ENCODE data around the gene SMAP2. TPM values are rescaled to one million over a fixed set of nuclear protein-coding genes. Genes with fewer than 3 reads are reported as not detected.

SMAP2 gene
- total and polyA plus RNA-seq, 2 experiments from 2014 or later = 16.7 to 29.5 TPM

DNA sequence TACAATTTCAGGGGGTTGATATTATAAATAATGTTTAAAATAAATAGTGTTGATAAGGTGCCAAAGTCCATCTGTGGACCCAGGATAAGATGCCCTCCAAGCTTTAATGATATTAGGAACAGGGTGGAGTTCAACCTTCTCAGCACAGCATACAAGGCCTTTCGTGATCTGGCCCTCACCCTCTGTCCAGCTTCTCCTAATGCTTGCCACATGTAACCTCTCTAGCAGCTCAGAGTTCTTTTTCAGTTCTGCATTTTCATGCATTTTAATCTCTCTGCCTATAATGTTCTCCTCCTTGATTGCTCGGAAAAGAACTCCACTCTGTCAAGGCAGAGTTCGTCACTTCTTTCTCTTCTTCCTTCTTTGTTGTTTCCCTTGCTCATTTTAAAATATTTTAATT is 21.4 kb upstream of the SMAP2 start:
- no peaks in the 10 kb centered on the region for H3K36me3 ChIP-seq
- no peaks in the 10 kb centered on the region for H3K9me3 ChIP-seq (ENCODE audit: low read depth)
- no peaks in the 10 kb centered on the region for H3K4me1 ChIP-seq (ENCODE audit: low read depth)
- H3K4me3 ChIP-seq = no peak overlapping the region
- DNase-seq (ENCODE audit: low read depth in 1 of 2, low spot score in 1 of 2) = no peak
- no peak overlapping the region for H3K27ac ChIP-seq
- no peaks in the 10 kb centered on the region for H3K27me3 ChIP-seq
- no peak for TF ChIP-seq CTCF (IDR thresholded peaks at IDR 0.05; ENCODE audit: low read depth, low read length)

- no peaks in the 10 kb centered on the region for H3K4me1 ChIP-seq (ENCODE audit: low read depth)
- H3K4me3 ChIP-seq = no peak overlapping the region
- no peaks in the 10 kb centered on the region for H3K27me3 ChIP-seq
- H3K36me3 ChIP-seq = no peaks in the 10 kb centered on the region
- no peak for TF ChIP-seq CTCF (IDR thresholded peaks at IDR 0.05; ENCODE audit: low read depth, low read length)
- DNase-seq (ENCODE audit: low read depth in 1 of 2, low spot score in 1 of 2) = no peak
- H3K27ac ChIP-seq = no peak overlapping the region
- H3K9me3 ChIP-seq (ENCODE audit: low read depth) = no peaks in the 10 kb centered on the region
Measured at GRCh38 chr1:40353082-40353481, 20.4 kb upstream of the SMAP2 start.

GRCh38 chr1:40357625-40358024 is 15.9 kb upstream of the SMAP2 start:
- Histone ChIP-seq H3K4me3 (no peak overlapping the region), H3K36me3 (no peaks in the 10 kb centered on the region), H3K27me3 (no peaks in the 10 kb centered on the region), H3K9me3 (ENCODE audit: low read depth) (no peaks in the 10 kb centered on the region), H3K4me1 (ENCODE audit: low read depth) (no peaks in the 10 kb centered on the region), H3K27ac (no peak overlapping the region)
- DNase-seq (ENCODE audit: low read depth in 1 of 2, low spot score in 1 of 2) = no peak
- TF ChIP-seq CTCF (IDR thresholded peaks at IDR 0.05; ENCODE audit: low read depth, low read length) = no peak

DNA sequence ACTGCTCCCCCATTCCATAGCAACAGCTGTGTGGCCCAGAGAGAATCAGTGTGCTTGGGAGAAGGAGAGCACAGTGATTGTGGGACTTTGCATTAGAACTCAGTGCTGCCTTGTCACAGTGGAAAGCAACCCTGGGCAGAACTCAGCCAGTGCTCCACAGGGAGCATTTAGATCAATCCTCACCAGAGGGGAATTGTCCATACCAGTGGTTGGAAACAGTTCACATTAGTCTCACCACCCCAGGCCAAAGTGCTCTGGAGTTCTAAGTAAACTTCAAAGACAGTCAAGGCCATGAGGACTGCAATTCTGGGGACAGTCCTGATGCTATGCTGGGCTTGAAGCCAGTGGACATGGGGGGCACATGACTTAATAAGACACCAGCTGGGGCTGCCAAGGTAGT is 12.9 kb upstream of the SMAP2 start:
- no peak for TF ChIP-seq CTCF (IDR thresholded peaks at IDR 0.05; ENCODE audit: low read depth, low read length)
- no peak overlapping the region for H3K4me3 ChIP-seq
- H3K9me3 ChIP-seq (ENCODE audit: low read depth) = no peaks in the 10 kb centered on the region
- H3K27ac ChIP-seq = no peak overlapping the region
- H3K27me3 ChIP-seq = no peaks in the 10 kb centered on the region
- no peaks in the 10 kb centered on the region for H3K36me3 ChIP-seq
- DNase-seq (ENCODE audit: low read depth in 1 of 2, low spot score in 1 of 2) = no peak
- H3K4me1 ChIP-seq (ENCODE audit: low read depth) = no peaks in the 10 kb centered on the region

DNA sequence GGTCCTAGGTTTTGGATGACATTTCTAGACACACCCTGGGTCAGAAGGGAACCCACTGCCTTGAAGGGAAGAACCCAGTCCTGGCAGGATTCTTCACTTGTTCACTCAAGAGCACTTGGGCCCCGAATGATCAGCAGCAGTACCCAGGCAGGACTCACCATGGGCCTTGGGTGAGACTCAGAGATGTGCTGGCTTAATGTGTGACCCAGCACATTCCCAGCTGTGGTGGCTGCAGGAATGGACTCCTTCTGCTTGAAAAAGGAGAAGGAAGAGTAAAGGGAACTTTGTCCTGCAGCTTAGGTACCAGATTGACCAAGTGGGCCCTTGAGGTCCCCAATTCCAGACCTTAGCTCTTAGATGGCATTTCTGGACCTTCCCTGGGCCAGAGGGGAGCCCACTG is 12.3 kb upstream of the SMAP2 start:
- TF ChIP-seq CTCF (IDR thresholded peaks at IDR 0.05; ENCODE audit: low read depth, low read length) = no peak
- no peaks in the 10 kb centered on the region for H3K36me3 ChIP-seq
- no peaks in the 10 kb centered on the region for H3K27me3 ChIP-seq
- H3K9me3 ChIP-seq (ENCODE audit: low read depth) = no peaks in the 10 kb centered on the region
- no peak for DNase-seq (ENCODE audit: low read depth in 1 of 2, low spot score in 1 of 2)
- no peaks in the 10 kb centered on the region for H3K4me1 ChIP-seq (ENCODE audit: low read depth)
- no peak overlapping the region for H3K27ac ChIP-seq
- no peak overlapping the region for H3K4me3 ChIP-seq

DNA sequence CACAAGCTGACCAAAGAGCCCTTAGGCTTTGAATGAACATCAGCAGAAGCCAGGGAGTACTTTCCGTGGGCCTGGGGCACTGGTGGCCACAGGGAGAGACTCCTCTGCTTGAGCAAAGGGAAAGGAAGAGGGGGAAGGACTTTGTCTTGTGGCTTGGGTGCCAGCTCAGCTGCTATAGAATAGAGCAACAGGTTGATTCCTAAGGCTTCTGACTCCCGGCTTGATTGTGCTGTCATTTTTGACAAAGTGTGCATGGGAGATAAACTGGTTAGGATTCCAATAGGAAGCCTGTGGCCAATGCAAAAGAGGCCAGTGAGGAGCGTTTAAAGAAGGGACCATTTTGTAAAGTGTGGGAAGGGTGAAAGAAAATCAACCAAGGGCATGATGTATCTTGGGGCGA is 11.9 kb upstream of the SMAP2 start:
- no peak for DNase-seq (ENCODE audit: low read depth in 1 of 2, low spot score in 1 of 2)
- H3K36me3 ChIP-seq = no peaks in the 10 kb centered on the region
- no peaks in the 10 kb centered on the region for H3K9me3 ChIP-seq (ENCODE audit: low read depth)
- no peak overlapping the region for H3K4me3 ChIP-seq
- no peaks in the 10 kb centered on the region for H3K27me3 ChIP-seq
- H3K27ac ChIP-seq = no peak overlapping the region
- no peaks in the 10 kb centered on the region for H3K4me1 ChIP-seq (ENCODE audit: low read depth)
- TF ChIP-seq CTCF (IDR thresholded peaks at IDR 0.05; ENCODE audit: low read depth, low read length) = no peak
